Activated CD4-positive, alpha-beta T cell treated with anti-CD3 and anti-CD28 coated beads, Interleukin-2, amount 50 U/mL, for 16 hours (primary cell): ENCODE data around the gene MED9.

Experiments
- DNase-seq: peaks from one replicate; pipeline ENCODE4 v3.0.0-alpha.2; 2020

The MED9 gene

DNA sequence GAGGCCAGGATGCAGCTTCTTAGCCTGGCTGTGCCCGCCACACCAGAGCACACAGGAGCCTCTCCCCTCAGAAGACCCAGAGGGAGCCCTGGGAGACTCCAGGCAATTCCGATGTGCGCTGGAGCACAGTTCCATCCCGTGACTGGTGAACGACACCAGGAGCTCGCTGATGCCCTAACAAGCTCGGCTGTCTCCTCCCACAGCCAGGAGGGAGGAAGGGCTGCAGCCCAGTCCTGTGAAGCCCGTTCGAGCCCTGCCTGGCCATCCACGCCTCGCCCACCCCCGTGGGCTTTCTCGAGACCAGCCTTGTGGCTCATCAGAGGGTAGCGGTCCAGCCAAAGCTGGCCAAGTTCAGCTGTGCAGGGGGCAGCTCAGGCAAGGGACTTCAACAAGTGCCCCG lies 41.2 kb downstream of the MED9 start:
- no peak for DNase-seq

DNA sequence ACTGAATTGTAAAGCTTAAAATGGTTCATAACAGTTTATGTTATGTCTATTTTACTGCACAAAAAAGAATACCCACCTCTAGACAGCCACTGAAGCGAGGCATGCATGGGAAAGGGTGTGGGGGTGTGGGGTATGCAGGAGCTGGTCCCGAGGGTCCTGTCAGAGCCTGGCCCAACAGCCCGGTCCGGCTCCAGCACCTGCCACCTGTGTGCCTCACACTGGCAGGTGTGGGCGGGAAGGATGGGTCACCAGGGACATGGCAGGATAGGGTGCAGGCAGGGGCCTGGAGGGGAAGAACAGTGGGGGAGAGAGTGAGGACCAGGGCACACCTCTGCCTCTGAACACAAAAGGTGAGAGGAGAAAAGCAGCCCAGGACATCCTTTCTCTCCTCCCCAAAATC lies 42.2 kb downstream of the MED9 start:
- DNase-seq, result no peak

DNA sequence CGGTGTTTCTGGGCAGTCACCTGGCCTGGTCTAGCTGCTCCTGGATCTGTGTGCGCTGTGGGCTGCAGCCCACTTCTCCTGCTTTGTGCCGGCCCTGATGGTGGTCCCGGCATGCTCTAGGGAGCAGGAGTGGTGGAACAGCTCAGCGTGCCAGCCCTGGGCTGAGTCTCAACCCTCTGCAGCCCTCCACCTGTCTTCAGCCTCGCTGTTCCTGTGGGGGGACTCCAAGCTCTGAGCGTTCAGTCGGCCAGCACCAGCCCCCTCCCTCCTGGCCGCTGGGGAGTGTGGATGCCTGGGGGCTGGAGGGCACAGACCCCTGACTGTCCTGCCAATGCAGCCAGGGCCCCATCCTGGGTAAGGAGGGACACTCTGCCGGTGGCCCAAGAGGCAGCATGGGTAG lies 43.1 kb downstream of the MED9 start:
- DNase-seq, result no peak

DNA sequence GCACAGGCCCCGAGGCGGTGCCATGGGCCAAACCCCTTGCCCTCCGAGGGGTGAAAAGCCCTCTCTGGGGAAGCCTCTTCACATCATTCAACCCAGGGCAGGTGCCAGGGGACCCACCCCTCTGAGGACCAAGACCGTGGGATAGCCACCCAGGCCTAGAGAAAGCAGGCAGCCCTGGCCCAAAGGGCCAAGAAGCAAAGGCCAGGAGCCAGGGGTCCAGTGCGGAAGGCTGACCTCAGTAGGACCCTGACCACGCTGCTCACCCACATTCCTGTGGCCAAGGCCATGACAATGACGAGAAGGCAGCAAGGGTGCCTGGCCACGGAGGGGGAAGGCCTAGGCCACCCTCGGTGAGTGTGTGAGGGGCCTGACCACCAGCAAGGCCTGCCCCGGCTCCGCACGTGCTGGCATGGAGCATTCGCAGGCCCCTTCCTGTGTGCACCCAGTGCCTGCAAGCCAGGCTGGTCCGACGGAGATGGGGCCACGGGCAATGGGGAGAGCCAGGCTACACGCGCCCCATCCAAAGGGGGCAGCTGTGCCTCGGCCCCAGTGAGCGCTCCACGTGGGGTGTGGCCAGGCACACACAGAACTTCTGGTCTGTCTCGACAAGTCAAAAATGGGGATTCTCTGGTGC lies 43.9 kb downstream of the MED9 start:
- DNase-seq, result no peak

DNA sequence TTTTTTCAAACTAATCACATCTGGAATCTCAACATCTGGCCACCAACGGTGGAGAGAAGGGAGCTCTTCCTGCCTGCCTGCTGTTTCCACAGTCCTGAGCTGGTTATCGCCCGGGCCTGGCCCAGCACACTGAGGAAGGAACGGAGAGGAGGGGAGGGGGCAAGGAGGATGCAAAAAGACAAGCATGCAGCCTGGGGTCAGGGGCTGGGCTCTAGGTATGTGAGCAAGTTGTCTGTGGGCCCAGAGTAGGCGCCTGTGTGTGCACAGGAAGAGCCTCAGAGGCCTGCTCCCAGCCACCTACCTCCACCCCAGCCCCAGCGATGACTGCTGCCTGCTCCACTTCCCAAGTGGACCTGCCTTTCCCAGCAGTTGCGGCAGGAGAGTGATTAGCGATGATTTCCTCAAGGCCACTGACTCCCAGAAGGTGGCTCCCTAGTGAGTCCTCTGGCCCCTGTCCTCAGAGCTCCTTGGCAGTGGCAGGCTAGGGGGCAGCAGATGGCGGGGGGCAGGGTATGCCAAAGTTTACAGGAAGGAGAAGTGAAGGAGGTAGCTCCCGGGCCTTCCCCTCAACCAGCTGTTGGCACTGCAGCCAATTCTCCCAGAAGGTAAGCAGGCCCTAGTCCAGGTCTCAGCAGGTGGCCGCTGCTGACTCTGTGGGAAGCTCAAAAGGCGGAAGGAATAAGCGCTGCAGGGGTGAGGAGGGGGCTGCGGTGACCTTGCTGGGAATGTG lies 46.4 kb downstream of the MED9 start:
- DNase-seq, result no peak

GRCh38 chr17:17523731-17524490 lies 47.1 kb downstream of the MED9 start:
- no peak for DNase-seq

- no peak for DNase-seq
Observed at GRCh38 chr17:17525311-17525710, 48.5 kb downstream of the MED9 start.

DNA sequence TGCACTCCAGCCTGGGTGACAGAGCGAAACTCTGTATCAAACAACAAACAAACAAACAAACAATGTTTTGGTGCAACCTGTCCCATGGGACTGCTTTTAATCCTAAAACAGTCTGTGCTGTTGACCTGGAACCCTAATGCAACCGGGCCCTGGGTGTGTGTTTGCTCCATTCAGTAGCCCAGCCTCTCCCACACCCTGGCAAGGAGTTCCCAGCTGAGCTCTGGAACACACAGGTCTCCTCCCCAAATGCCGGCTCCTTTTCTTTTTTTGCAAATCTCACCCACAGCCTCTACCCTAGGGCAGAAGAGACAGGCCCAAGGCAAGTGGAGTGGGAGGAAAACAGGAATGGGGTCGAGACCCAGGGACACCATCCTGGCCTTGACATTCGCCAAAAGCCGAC lies 49.2 kb downstream of the MED9 start:
- no peak for DNase-seq

- no peak for DNase-seq
Observed at GRCh38 chr17:17526369-17526768, 49.6 kb downstream of the MED9 start.

- DNase-seq, result no peak
Observed at GRCh38 chr17:17527534-17527933, 50.7 kb downstream of the MED9 start.

DNA sequence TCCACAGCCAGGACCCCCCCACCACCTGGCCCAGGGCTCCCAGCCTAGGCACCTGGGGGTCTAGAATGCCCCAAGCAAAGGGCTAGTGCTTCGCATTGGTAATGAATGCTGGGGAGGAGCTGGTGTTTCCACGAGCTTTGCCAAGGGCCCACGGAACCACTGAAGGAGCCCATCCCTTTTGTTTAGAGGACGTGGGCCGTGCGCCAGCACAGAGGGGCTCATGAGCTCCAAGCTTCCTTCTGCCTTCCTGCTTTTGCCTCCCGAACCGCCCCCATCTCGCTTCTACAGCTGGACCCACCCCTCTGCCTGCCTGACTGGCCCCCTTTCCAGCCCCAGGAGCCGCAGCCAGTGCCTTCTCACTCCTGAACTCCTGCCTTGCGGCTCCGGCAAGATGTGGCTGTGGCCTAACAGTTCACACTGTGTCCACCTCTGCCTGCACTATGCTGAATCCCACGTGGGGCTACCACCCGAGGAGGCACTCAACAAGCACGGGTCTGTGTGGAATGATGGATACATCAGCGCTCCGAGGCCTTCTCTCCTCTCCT lies 51.2 kb downstream of the MED9 start:
- DNase-seq, result no peak

- no peak for DNase-seq
Observed at GRCh38 chr17:17528696-17529652, 52.2 kb downstream of the MED9 start.

GRCh38 chr17:17531156-17531555 lies 54.4 kb downstream of the MED9 start:
- no peak for DNase-seq

DNA sequence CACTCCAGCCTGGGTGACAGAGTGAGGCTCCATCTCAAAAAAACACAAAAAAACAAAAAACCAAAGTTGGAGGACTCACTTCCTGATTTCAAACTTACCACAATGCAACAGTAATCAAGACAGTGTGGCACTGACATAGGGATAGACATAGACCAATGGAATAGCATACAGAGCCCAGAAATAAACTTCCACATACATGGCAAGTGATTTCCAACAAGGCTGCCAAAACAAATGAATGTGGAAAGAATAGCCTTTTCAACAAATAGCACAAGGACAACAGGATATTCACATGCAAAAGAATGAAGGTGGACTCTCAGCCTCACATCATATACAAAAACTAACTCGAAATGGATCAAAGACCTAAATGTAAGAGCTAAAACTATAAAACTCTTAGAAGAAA lies 56.2 kb downstream of the MED9 start:
- no peak for DNase-seq

- DNase-seq, result no peak
Observed at GRCh38 chr17:17533901-17534441, 57.2 kb downstream of the MED9 start.

DNA sequence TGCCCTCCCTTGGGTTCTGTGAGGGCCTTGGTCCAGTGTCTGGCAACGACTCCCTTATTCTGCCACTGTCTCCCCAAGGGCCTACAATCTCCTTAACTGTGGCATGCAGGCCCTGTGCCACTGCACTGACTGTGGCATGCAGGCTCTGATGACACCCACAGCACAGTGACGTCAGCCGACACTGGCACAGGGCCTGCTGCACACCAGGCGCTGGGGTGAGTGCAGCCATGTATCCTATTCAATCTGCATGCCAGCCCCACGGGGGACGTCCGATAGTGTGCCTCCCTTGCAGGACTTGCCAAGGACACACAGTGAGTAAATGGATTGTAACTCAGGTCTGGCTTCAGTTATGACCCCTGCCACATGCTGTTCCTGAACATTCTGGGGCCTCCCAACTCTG lies 59.2 kb downstream of the MED9 start:
- DNase-seq, result no peak

DNA sequence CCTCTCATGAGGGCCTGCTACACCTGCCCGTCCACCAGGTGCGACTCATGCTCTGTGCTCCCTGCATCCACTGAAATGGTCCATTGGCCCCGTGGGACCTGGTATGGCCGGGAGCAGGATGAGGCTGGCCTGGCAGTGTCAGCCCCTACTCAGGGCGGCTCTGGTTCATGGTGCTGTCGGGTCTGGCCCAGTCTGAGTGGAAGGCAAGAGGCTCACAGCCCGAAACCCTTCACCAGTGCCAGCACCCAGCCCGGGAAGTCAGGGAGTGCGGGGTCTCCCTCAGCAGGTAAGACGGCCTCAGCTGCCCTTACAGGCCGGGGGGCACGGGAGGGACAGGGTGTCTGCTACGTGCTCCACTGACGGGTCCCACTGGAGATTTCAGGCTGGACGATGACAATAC lies 59.9 kb downstream of the MED9 start:
- DNase-seq, result no peak

DNA sequence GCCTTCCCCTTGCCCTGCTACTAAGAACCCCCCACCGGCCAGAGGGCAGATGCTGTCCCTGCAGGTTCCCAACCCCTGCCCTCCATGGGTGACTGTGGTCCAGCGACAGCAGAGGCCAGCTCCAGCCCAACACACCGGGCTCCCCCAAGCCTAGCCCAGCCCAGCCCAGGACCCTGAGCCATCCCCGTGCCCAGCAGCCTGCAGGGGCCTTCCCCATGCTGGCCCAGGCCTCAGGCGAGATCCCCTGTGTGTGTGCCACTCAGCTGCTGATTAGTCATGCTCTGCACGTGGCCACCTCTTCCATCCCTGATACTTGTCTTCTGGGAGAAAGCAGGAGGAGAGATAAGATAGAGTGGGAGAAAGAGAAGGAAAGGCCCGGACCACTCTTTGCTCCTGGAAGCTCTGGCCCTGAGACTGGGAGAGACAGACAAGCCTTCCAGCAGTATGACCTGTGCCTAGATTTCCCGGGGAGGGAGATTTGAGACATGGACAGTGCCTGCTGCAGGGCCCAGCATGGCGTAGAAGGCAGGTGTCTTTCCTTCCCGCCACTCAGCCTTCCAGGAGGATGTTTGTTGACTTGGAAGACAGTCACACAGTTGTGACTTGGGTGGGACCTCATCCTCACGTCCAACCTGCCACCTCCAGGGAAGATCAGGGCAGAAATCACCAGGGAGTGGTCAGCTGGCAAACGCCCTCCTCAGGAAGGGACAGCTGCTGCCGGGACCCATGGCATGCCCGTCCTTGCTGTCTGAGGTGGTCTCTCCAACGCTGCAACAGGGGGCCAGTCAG lies 60.7 kb downstream of the MED9 start:
- no peak for DNase-seq

DNA sequence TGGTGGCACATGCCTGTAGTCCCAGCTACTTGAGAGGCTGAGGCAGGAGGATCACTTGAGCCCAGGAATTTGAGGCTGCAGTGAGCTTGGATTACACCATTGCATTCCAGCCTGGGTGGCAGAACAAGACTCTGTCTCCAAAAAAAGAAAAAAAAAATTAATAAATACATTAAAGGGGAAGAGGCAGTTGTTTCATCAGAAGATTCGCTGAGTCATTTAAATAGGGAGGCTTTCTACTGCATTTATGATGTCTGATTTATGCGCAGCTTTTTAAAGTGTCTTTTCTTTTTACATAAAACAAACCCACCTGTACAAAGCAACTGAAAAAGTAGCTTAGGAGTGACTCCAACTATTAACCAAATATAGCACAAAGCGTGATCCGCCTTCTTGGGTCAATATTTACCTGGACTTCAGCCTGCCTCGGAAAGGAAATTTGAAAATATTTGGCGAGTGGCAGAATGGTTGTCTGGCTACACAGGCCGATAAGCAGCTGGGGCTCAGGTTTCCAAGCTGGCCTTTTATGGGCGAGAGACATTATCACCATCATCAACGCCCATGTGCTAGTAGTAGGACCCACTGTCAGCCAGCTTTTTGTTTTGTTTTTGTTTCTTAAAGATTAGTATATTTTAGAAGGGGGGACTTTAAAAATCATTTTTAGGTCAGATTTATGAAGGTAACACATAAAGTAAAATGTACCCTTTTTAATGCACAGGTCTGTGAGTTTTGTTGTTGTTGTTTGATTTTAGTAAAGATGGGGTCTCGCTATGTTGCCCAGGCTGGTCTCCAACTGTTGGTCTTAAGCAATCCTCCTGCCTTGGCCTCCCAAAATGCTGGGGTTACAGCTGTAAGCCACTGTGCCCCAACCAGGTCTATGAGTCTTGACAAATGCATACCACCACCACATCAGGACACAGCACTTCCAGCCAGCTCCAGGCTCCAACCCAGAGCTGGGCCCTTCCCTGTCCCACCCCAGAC lies 61.9 kb downstream of the MED9 start:
- no peak for DNase-seq

DNA sequence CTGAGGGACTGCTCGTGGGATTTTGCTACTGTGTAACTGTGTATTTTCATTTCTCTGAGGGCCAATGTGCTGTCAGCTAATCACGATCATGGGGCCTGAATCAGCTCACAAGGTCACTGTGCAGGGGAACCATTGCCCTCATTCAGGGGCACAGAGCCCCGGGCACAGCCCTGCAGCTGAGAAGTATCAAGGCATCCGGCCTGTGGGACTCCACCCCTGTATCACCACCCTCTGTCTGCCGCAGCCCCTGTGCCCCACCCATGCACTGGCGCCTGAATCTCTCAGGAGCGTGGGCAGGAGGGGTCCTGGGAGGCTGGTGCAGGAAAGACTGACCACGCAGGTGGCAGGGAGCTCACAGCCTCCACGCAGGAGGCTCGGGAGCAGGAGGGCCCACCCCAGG lies 62.8 kb downstream of the MED9 start:
- DNase-seq, result no peak
